ENCODE measurements around the gene HOXB7.

Gene HOXB7

GRCh38 chr17:48587276-48588073, 23.3 kb downstream of the HOXB7 start:
- peak overlapping the region; percentile 6 for H3K4me2 ChIP-seq (ENCODE audit: low read length)
- peaks cover 29% of the 10 kb centered on the region for H3K4me1 ChIP-seq (ENCODE audit: control insufficient read depth, insufficient read depth, low read length)
- H3K9me3 ChIP-seq (replicated peaks; ENCODE audit: low read length), result no peaks in the 10 kb centered on the region
- H3K4me3 ChIP-seq (ENCODE audit: low read length), result no peak overlapping the region
- H3K36me3 ChIP-seq (ENCODE audit: insufficient read depth, low read length), result peaks cover 7% of the 10 kb centered on the region
- peak overlapping the region; percentile 21 for H3K9ac ChIP-seq (ENCODE audit: low read depth, low read length)
- no peaks in the 10 kb centered on the region for H3K27me3 ChIP-seq (ENCODE audit: control insufficient read depth, insufficient read depth, low read length)

- peak overlapping the region; percentile 81 for H3K4me3 ChIP-seq (ENCODE audit: low read length)
- peak overlapping the region; percentile 91 for H3K4me2 ChIP-seq (ENCODE audit: low read length)
- peak overlapping the region; percentile 81 for H3K9ac ChIP-seq (ENCODE audit: low read depth, low read length)
- peaks cover 30% of the 10 kb centered on the region for H3K4me1 ChIP-seq (ENCODE audit: control insufficient read depth, insufficient read depth, low read length)
- no peaks in the 10 kb centered on the region for H3K27me3 ChIP-seq (ENCODE audit: control insufficient read depth, insufficient read depth, low read length)
- no peaks in the 10 kb centered on the region for H3K9me3 ChIP-seq (replicated peaks; ENCODE audit: low read length)
- peaks cover 7% of the 10 kb centered on the region for H3K36me3 ChIP-seq (ENCODE audit: insufficient read depth, low read length)
Observed at GRCh38 chr17:48586355-48587258, 24.2 kb downstream of the HOXB7 start.

GRCh38 chr17:48584223-48584741, 26.5 kb downstream of the HOXB7 start:
- Histone ChIP-seq H3K4me2 (ENCODE audit: low read length) (no peak overlapping the region), H3K4me3 (ENCODE audit: low read length) (no peak overlapping the region), H3K27me3 (ENCODE audit: control insufficient read depth, insufficient read depth, low read length) (no peaks in the 10 kb centered on the region)

GRCh38 chr17:48583708-48584222, 27.1 kb downstream of the HOXB7 start:
- no peaks in the 10 kb centered on the region for H3K36me3 ChIP-seq (ENCODE audit: insufficient read depth, low read length)
- no peak overlapping the region for H3K4me3 ChIP-seq (ENCODE audit: low read length)
- no peaks in the 10 kb centered on the region for H3K27me3 ChIP-seq (ENCODE audit: control insufficient read depth, insufficient read depth, low read length)
- no peaks in the 10 kb centered on the region for H3K9me3 ChIP-seq (replicated peaks; ENCODE audit: low read length)
- peaks cover 40% of the 10 kb centered on the region for H3K4me1 ChIP-seq (ENCODE audit: control insufficient read depth, insufficient read depth, low read length)
- no peak overlapping the region for H3K9ac ChIP-seq (ENCODE audit: low read depth, low read length)
- H3K4me2 ChIP-seq (ENCODE audit: low read length), result no peak overlapping the region

More at GRCh38 chr17:48584223-48584741, 26.5 kb downstream of the HOXB7 start:
- Histone ChIP-seq H3K36me3 (ENCODE audit: insufficient read depth, low read length) (no peaks in the 10 kb centered on the region), H3K9me3 (replicated peaks; ENCODE audit: low read length) (no peaks in the 10 kb centered on the region), H3K9ac (ENCODE audit: low read depth, low read length) (no peak overlapping the region), H3K4me1 (ENCODE audit: control insufficient read depth, insufficient read depth, low read length) (peaks cover 35% of the 10 kb centered on the region)

DNA sequence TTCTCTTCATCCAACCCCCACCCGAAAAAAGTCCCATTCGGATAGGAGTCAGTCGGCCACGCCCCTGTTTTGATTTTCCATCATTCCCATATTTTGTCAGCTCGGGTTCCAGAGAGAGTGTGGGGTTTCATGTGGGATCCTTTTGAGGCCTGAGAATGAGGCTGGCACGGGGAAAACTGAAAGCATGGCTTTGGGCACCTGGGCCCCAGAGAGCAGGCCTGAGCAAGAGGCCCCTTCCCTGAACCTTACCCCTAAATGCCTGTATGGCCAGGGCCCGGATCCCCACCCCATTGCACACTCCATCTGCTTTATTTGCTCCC, 28.1 kb downstream of the HOXB7 start:
- no peaks in the 10 kb centered on the region for H3K27me3 ChIP-seq (ENCODE audit: control insufficient read depth, insufficient read depth, low read length)
- H3K4me2 ChIP-seq (ENCODE audit: low read length), result peak overlapping the region; percentile 89
- H3K36me3 ChIP-seq (ENCODE audit: insufficient read depth, low read length), result no peaks in the 10 kb centered on the region
- H3K9me3 ChIP-seq (replicated peaks; ENCODE audit: low read length), result no peaks in the 10 kb centered on the region
- H3K9ac ChIP-seq (ENCODE audit: low read depth, low read length), result peak overlapping the region; percentile 92
- H3K4me1 ChIP-seq (ENCODE audit: control insufficient read depth, insufficient read depth, low read length), result peaks cover 39% of the 10 kb centered on the region
- peak overlapping the region; percentile 90 for H3K4me3 ChIP-seq (ENCODE audit: low read length)

GRCh38 chr17:48579760-48580554, 30.9 kb downstream of the HOXB7 start:
- Histone ChIP-seq H3K4me1 (ENCODE audit: control insufficient read depth, insufficient read depth, low read length) (peaks cover 27% of the 10 kb centered on the region), H3K36me3 (ENCODE audit: insufficient read depth, low read length) (peaks cover 4% of the 10 kb centered on the region), H3K9ac (ENCODE audit: low read depth, low read length) (no peak overlapping the region), H3K27me3 (ENCODE audit: control insufficient read depth, insufficient read depth, low read length) (no peaks in the 10 kb centered on the region), H3K4me3 (ENCODE audit: low read length) (peak overlapping the region; percentile 90), H3K4me2 (ENCODE audit: low read length) (no peak overlapping the region), H3K9me3 (replicated peaks; ENCODE audit: low read length) (no peaks in the 10 kb centered on the region)

DNA sequence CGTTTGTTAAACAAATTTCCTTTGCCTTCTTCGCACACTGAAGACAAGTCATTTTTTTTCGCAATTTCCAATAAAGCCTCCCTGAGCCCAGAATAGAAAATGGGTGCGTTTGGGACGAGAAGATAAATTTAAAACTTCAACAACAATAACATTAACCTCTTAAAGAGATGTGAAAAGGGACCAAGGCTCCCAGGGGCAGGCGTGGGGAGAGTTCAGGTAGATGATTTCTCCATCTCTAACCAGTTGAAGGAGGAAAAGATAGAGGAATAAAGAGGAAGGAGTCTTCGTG, 31.4 kb downstream of the HOXB7 start:
- Histone ChIP-seq H3K4me3 (ENCODE audit: low read length) (no peak overlapping the region), H3K4me2 (ENCODE audit: low read length) (peak overlapping the region; percentile 100), H3K4me1 (ENCODE audit: control insufficient read depth, insufficient read depth, low read length) (peaks cover 26% of the 10 kb centered on the region), H3K27me3 (ENCODE audit: control insufficient read depth, insufficient read depth, low read length) (no peaks in the 10 kb centered on the region), H3K9ac (ENCODE audit: low read depth, low read length) (no peak overlapping the region), H3K36me3 (ENCODE audit: insufficient read depth, low read length) (peaks cover 8% of the 10 kb centered on the region), H3K9me3 (replicated peaks; ENCODE audit: low read length) (no peaks in the 10 kb centered on the region)

GRCh38 chr17:48578616-48579470, 32.0 kb downstream of the HOXB7 start:
- H3K4me3 ChIP-seq (ENCODE audit: low read length), result peak overlapping the region; percentile 87
- no peaks in the 10 kb centered on the region for H3K27me3 ChIP-seq (ENCODE audit: control insufficient read depth, insufficient read depth, low read length)
- peaks cover 8% of the 10 kb centered on the region for H3K36me3 ChIP-seq (ENCODE audit: insufficient read depth, low read length)
- no peaks in the 10 kb centered on the region for H3K9me3 ChIP-seq (replicated peaks; ENCODE audit: low read length)
- peaks cover 26% of the 10 kb centered on the region for H3K4me1 ChIP-seq (ENCODE audit: control insufficient read depth, insufficient read depth, low read length)
- H3K4me2 ChIP-seq (ENCODE audit: low read length), result peak overlapping the region; percentile 100
- peak overlapping the region; percentile 87 for H3K9ac ChIP-seq (ENCODE audit: low read depth, low read length)

- Histone ChIP-seq H3K27me3 (ENCODE audit: control insufficient read depth, insufficient read depth, low read length) (no peaks in the 10 kb centered on the region), H3K4me2 (ENCODE audit: low read length) (peak within 1 kb of the TSS; percentile 100), H3K36me3 (ENCODE audit: insufficient read depth, low read length) (peaks cover 8% of the 10 kb centered on the region), H3K4me1 (ENCODE audit: control insufficient read depth, insufficient read depth, low read length) (peaks cover 25% of the 10 kb centered on the region), H3K9ac (ENCODE audit: low read depth, low read length) (peak within 1 kb of the TSS; percentile 87), H3K9me3 (replicated peaks; ENCODE audit: low read length) (no peaks in the 10 kb centered on the region), H3K4me3 (ENCODE audit: low read length) (peak within 1 kb of the TSS; percentile 87)
Observed at GRCh38 chr17:48577946-48578615, 32.7 kb downstream of the HOXB7 start, which contains the start of gene HOXB4. Gene HOXB4, minus strand, starts transcription at chr17:48578350. Its CDS starts 31 bp downstream, at chr17:48578319.
